ENCODE measurements around the gene ADAMTSL3.

Gene ADAMTSL3

GRCh38 chr15:83695246-83695645 is 41.3 kb downstream of the ADAMTSL3 start:
- Histone ChIP-seq H4K20me1 (ENCODE audit: low read depth, low read length) (no peaks in the 10 kb centered on the region), H3K27ac (ENCODE audit: low read depth, low read length) (no peak overlapping the region), H3K4me3 (ENCODE audit: insufficient read depth, low read length, poor library complexity, severe bottlenecking) (no peak overlapping the region), H3F3A (ENCODE audit: insufficient read depth) (no peaks in the 10 kb centered on the region), H3K79me2 (ENCODE audit: insufficient read depth, low read length) (no peaks in the 10 kb centered on the region), H3K9me2 (replicated peaks; ENCODE audit: insufficient read depth, low read length) (no peaks in the 10 kb centered on the region), H3K27me3 (ENCODE audit: low read length) (no peaks in the 10 kb centered on the region), H3K9me3 (ENCODE audit: insufficient read depth, low read length) (no peaks in the 10 kb centered on the region), H3K36me3 (ENCODE audit: low read length) (no peaks in the 10 kb centered on the region), H3K4me2 (ENCODE audit: low read depth, low read length, poor library complexity, severe bottlenecking) (no peak overlapping the region), H2AFZ (ENCODE audit: low read depth, low read length, severe bottlenecking) (no peak overlapping the region), H3K9ac (ENCODE audit: low read length) (no peak overlapping the region)
- TF ChIP-seq EZH2phosphoT487 (conservative IDR thresholded peaks at IDR 0.05; ENCODE audit: low read length) (no peak), CTCF (IDR thresholded peaks at IDR 0.05; ENCODE audit: insufficient read depth, low read length, poor library complexity, severe bottlenecking) (no peak)

GRCh38 chr15:83695901-83696425 is 42.0 kb downstream of the ADAMTSL3 start:
- no peak overlapping the region for H3K27ac ChIP-seq (ENCODE audit: low read depth, low read length)
- no peaks in the 10 kb centered on the region for H4K20me1 ChIP-seq (ENCODE audit: low read depth, low read length)
- no peaks in the 10 kb centered on the region for H3K9me3 ChIP-seq (ENCODE audit: insufficient read depth, low read length)
- no peaks in the 10 kb centered on the region for H3K9me2 ChIP-seq (replicated peaks; ENCODE audit: insufficient read depth, low read length)
- H3K27me3 ChIP-seq (ENCODE audit: low read length) = no peaks in the 10 kb centered on the region
- TF ChIP-seq EZH2phosphoT487 (conservative IDR thresholded peaks at IDR 0.05; ENCODE audit: low read length) = no peak
- no peak for TF ChIP-seq CTCF (IDR thresholded peaks at IDR 0.05; ENCODE audit: insufficient read depth, low read length, poor library complexity, severe bottlenecking)
- H3K79me2 ChIP-seq (ENCODE audit: insufficient read depth, low read length) = no peaks in the 10 kb centered on the region
- no peak overlapping the region for H2AFZ ChIP-seq (ENCODE audit: low read depth, low read length, severe bottlenecking)
- H3K36me3 ChIP-seq (ENCODE audit: low read length) = no peaks in the 10 kb centered on the region
- no peak overlapping the region for H3K4me2 ChIP-seq (ENCODE audit: low read depth, low read length, poor library complexity, severe bottlenecking)
- H3F3A ChIP-seq (ENCODE audit: insufficient read depth) = no peaks in the 10 kb centered on the region
- no peak overlapping the region for H3K9ac ChIP-seq (ENCODE audit: low read length)
- no peak overlapping the region for H3K4me3 ChIP-seq (ENCODE audit: insufficient read depth, low read length, poor library complexity, severe bottlenecking)

- Histone ChIP-seq H2AFZ (ENCODE audit: low read depth, low read length, severe bottlenecking) (no peak overlapping the region), H3K4me3 (ENCODE audit: insufficient read depth, low read length, poor library complexity, severe bottlenecking) (no peak overlapping the region), H3K27ac (ENCODE audit: low read depth, low read length) (no peak overlapping the region), H3K79me2 (ENCODE audit: insufficient read depth, low read length) (no peaks in the 10 kb centered on the region), H3K27me3 (ENCODE audit: low read length) (no peaks in the 10 kb centered on the region), H3K36me3 (ENCODE audit: low read length) (no peaks in the 10 kb centered on the region), H3K4me2 (ENCODE audit: low read depth, low read length, poor library complexity, severe bottlenecking) (no peak overlapping the region), H3K9me3 (ENCODE audit: insufficient read depth, low read length) (no peaks in the 10 kb centered on the region), H4K20me1 (ENCODE audit: low read depth, low read length) (no peaks in the 10 kb centered on the region), H3F3A (ENCODE audit: insufficient read depth) (no peaks in the 10 kb centered on the region), H3K9ac (ENCODE audit: low read length) (no peak overlapping the region), H3K9me2 (replicated peaks; ENCODE audit: insufficient read depth, low read length) (no peaks in the 10 kb centered on the region)
- TF ChIP-seq EZH2phosphoT487 (conservative IDR thresholded peaks at IDR 0.05; ENCODE audit: low read length) = no peak
- no peak for TF ChIP-seq CTCF (IDR thresholded peaks at IDR 0.05; ENCODE audit: insufficient read depth, low read length, poor library complexity, severe bottlenecking)
Measured at GRCh38 chr15:83697716-83698115, 43.8 kb downstream of the ADAMTSL3 start.

All from SU-DHL-6 (cell line).